SIG-M5 treated with dmso at 0.1 percent for 504 hours (cell line): ENCODE data around the gene PELI3.

Source experiments
- DNase-seq: peaks from one replicate; lab custom pipeline; 2025; ENCODE audit not compliant: unreplicated experiment; lab: John Stamatoyannopoulos, UW

The PELI3 gene

GRCh38 chr11:66497206-66497605 lies 30.5 kb downstream of the PELI3 start:
- no peak for DNase-seq

DNA sequence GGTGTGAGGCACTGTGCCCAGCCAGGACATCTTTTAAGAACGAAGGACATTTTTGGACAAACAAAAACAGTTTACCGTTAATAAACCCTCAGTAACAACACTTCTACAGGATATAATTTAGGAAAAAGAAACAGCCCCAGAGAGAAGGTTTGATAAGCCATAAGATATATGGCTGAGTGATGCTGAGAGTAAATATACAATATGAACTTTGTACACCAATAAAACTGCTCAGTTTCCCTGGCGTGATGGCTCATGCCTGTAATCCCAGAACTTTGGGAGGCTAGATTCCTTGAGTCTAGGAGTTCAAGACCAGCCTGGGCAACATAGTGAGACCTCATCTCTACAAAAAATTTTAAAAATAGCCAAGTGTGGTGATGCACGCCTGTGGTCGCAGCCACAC lies 31.8 kb downstream of the PELI3 start:
- DNase-seq: no peak

- no peak for DNase-seq
Observed at GRCh38 chr11:66505276-66505816, 38.6 kb downstream of the PELI3 start.

GRCh38 chr11:66509131-66509561 lies 42.4 kb downstream of the PELI3 start:
- DNase-seq: no peak

DNA sequence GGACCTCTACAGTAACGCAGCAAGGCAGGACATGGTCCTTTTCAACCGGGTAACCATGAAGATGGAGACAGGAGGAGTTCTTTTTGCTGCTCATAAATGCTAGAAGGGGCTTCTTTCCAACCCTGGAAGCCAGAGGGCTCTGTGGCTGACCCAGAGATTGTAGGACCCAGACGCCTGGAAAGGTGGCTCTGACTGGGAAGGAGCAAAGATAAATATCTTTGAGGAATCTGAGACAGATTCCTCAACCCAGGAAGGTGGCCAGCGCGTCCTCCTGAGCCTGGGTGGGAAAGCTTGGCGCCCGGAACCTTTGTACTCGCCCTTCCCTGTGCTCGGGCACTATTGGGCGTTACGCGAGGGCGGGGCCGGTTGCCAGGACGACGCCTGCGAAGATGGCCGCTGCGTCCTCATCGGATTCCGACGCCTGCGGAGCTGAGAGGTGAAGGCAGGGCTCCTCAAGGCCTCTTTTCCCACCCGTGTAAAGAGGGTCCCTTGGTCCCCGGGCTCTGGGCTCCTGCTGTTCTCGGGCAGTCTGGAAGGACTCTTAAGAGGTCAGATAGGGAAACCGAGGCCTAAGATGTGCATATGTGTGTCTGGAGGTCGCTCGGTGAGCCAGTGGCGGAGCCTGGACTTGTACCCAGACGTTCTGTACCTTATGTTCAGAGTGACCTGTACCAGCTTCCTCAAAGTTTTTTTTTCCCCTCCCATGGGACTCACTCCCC lies 43.7 kb downstream of the PELI3 start, which contains the start of gene BBS1:
Gene BBS1 (plus strand): TSS at position 365 of the 719 bp plus-strand sequence. CDS start 25 bp downstream, at position 390.
- peak; percentile 64 for DNase-seq

DNA sequence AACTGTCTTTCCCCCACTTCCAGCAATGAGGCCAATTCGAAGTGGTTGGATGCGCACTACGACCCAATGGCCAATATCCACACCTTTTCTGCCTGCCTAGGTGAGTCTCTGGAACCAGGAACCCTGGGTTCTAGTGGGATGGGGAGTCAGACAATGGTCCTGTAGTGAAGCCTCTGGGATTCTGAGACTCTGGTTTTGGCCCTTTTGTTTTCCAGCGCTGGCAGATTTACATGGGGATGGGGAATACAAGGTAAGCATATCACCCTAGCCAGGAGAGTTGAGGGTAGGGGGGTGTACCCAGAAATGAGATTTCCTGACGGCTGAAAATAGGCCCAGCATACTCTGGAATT lies 44.3 kb downstream of the PELI3 start:
- no peak for DNase-seq

- DNase-seq: no peak
Observed at GRCh38 chr11:66523611-66524010, 56.9 kb downstream of the PELI3 start.

GRCh38 chr11:66524304-66525040 lies 57.8 kb downstream of the PELI3 start:
- DNase-seq: no peak
